Measurements from ENCODE around the gene SMIM24.

SMIM24 gene

DNA sequence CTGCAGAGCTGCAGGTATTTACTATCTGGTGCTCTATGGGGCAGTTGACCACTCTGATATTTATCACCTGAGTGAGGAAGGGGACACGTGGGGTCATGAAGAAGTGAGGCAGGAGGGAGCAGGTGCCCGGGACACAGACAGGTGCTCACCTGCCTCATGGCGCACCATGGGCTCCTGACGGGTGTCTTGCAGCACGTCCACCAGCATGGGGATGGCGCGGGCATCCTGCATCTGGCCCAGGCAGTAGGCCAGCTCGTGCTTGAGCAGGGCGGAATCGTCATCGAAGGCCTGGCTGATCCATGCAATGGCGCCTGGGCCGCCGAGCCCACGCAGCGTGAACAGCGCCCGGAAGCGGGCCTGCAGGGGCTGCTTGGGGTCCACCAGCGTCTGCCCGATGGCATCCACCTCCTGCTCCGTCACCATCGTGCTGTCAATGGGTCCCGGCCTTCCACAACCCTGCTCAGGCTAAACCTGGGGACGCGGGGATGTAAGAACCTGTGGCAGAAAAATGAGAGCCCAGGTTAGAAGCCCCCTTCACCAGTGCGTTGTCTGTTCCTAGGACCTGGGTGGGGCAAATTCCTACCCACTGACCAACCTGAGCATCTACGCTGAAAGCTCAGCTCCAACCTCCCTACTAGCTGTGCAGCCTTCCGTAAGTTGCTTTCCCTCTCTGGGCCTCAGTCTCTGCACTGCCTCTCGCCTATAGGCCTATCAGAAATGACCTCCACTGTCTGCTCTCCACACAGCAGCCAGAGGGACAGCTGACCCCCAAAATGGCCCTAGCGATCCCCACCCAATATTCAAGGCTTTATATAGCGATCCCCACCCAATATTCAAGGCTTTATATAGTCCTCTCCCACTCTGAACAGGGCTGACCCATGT lies 16.3 kb upstream of the SMIM24 start:
- Histone ChIP-seq H3K36me3 (ENCODE audit: control insufficient read depth in 2 of 2, insufficient read depth in 2 of 2, low read length in 2 of 2) (peaks cover 8 to 29% of the 10 kb centered on the region in 2 donors), H3K27ac (ENCODE audit: low read depth in 2 of 2, low read length in 2 of 2) (no peak overlapping the region), H3K9me3 (ENCODE audit: control insufficient read depth in 2 of 2, low read length in 2 of 2) (no peaks in the 10 kb centered on the region), H3K27me3 (ENCODE audit: control insufficient read depth in 2 of 2, insufficient read depth in 2 of 2, low read length in 2 of 2) (no peaks in the 10 kb centered on the region), H3K4me1 (ENCODE audit: control insufficient read depth in 2 of 2, insufficient read depth in 2 of 2, low read length in 2 of 2) (peaks cover 5 to 13% of the 10 kb centered on the region in 2 donors), H3K4me3 (ENCODE audit: low read length in 2 of 2) (no peak overlapping the region), H3K9ac (ENCODE audit: low read depth in 1 of 2, low read length in 2 of 2) (no peak overlapping the region)

DNA sequence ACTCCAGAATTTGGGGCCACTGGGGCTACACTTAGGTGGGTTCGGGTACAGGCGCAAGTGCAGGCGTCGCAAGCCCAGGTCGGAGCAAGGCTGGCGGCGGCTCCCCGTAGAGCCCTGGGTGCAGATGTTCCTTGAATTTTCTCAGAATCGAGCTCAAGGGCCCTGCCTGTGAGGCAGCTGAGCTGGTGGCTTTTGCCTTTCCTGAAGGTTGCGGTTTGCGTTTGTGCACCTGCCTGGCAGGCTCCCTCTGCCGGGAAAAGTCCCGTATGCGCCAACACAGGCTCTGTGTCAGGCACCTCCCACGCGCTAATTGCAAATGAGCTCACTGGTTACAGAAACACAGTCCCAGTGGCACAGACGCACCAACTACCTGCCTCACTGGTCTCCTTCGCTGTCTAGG lies 14.2 kb upstream of the SMIM24 start:
- H3K27me3 ChIP-seq (ENCODE audit: control insufficient read depth in 2 of 2, insufficient read depth in 2 of 2, low read length in 2 of 2) = no peaks in the 10 kb centered on the region
- no peak overlapping the region for H3K4me3 ChIP-seq (ENCODE audit: low read length in 2 of 2)
- no peaks in the 10 kb centered on the region for H3K9me3 ChIP-seq (ENCODE audit: control insufficient read depth in 2 of 2, low read length in 2 of 2)
- H3K27ac ChIP-seq (ENCODE audit: low read depth in 2 of 2, low read length in 2 of 2) = no peak overlapping the region
- H3K4me1 ChIP-seq (ENCODE audit: control insufficient read depth in 2 of 2, insufficient read depth in 2 of 2, low read length in 2 of 2) = peaks cover 0 to 4% of the 10 kb centered on the region in 2 donors
- H3K9ac ChIP-seq (ENCODE audit: low read depth in 1 of 2, low read length in 2 of 2) = no peak overlapping the region
- peaks cover 15 to 29% of the 10 kb centered on the region in 2 donors for H3K36me3 ChIP-seq (ENCODE audit: control insufficient read depth in 2 of 2, insufficient read depth in 2 of 2, low read length in 2 of 2)

DNA sequence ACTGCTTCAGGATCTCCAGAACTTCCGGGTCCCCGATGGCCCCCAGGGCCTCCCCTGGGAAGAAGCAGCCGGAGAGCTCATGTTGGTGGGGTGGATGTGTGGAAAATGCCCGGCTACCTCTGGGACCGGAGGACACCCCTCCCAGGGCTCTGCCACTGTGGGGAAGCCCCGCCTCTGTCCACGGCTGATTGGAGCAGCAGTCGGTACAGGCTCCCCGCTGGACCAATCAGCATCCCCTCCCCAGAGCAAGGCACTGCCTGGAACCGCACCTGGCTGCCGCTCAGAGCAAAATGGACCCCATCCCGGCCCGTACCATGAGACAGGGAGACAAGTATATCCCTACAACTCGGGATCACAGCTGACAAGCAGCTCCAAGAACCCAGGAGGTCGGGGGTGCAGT lies 13.7 kb upstream of the SMIM24 start:
- H3K27me3 ChIP-seq (ENCODE audit: control insufficient read depth in 2 of 2, insufficient read depth in 2 of 2, low read length in 2 of 2) = no peaks in the 10 kb centered on the region
- H3K4me1 ChIP-seq (ENCODE audit: control insufficient read depth in 2 of 2, insufficient read depth in 2 of 2, low read length in 2 of 2) = no peaks in the 10 kb centered on the region
- H3K9me3 ChIP-seq (ENCODE audit: control insufficient read depth in 2 of 2, low read length in 2 of 2) = no peaks in the 10 kb centered on the region
- peaks cover 15 to 29% of the 10 kb centered on the region in 2 donors for H3K36me3 ChIP-seq (ENCODE audit: control insufficient read depth in 2 of 2, insufficient read depth in 2 of 2, low read length in 2 of 2)
- H3K9ac ChIP-seq (ENCODE audit: low read depth in 1 of 2, low read length in 2 of 2) = no peak overlapping the region
- no peak overlapping the region for H3K27ac ChIP-seq (ENCODE audit: low read depth in 2 of 2, low read length in 2 of 2)
- no peak overlapping the region for H3K4me3 ChIP-seq (ENCODE audit: low read length in 2 of 2)

DNA sequence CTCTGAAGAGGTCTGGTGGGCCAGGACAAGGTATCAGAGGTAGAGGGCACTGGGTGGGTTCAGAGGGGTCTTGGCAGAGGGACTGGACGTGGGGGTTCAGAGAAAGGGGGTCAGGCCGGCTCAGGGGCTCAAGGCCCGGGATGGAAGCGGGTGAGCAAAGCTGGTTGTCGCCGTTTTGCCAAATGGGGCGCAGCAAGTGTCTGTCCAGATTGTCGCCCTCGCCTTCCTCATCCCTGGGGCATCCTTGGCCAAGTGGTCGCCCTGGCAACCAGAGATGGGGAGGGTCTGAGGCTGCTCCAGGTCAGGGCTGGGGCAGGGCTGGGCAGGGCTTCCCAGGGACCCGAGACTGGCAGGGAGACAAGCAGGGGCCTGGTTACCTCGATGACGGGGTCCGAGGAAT lies 13.3 kb upstream of the SMIM24 start:
- Histone ChIP-seq H3K27ac (ENCODE audit: low read depth in 2 of 2, low read length in 2 of 2) (no peak overlapping the region), H3K36me3 (ENCODE audit: control insufficient read depth in 2 of 2, insufficient read depth in 2 of 2, low read length in 2 of 2) (peaks cover 15 to 29% of the 10 kb centered on the region in 2 donors), H3K4me3 (ENCODE audit: low read length in 2 of 2) (no peak overlapping the region), H3K4me1 (ENCODE audit: control insufficient read depth in 2 of 2, insufficient read depth in 2 of 2, low read length in 2 of 2) (no peaks in the 10 kb centered on the region), H3K27me3 (ENCODE audit: control insufficient read depth in 2 of 2, insufficient read depth in 2 of 2, low read length in 2 of 2) (no peaks in the 10 kb centered on the region), H3K9me3 (ENCODE audit: control insufficient read depth in 2 of 2, low read length in 2 of 2) (no peaks in the 10 kb centered on the region), H3K9ac (ENCODE audit: low read depth in 1 of 2, low read length in 2 of 2) (no peak overlapping the region)

DNA sequence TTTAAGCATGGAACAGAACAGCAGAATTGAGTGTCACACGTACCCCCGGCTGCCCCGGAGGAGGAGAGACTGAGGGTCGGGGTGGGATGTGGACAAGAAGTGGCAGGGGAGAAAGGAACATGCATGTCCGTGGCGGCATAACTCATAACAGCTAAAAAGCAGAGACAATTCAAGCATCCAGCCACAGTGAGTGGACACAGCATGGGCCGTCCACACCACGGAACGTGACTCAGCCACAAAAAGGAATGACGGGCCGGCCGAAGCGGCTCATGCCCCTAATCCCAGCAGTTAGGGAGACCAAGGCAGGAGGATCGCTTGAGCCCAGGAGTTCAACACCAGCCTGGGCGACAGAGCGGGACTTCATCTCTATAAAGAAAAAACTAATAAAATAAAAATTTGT lies 12.6 kb upstream of the SMIM24 start:
- Histone ChIP-seq H3K4me1 (ENCODE audit: control insufficient read depth in 2 of 2, insufficient read depth in 2 of 2, low read length in 2 of 2) (no peaks in the 10 kb centered on the region), H3K9ac (ENCODE audit: low read depth in 1 of 2, low read length in 2 of 2) (no peak overlapping the region), H3K4me3 (ENCODE audit: low read length in 2 of 2) (no peak overlapping the region), H3K9me3 (ENCODE audit: control insufficient read depth in 2 of 2, low read length in 2 of 2) (no peaks in the 10 kb centered on the region), H3K36me3 (ENCODE audit: control insufficient read depth in 2 of 2, insufficient read depth in 2 of 2, low read length in 2 of 2) (peaks cover 15 to 29% of the 10 kb centered on the region in 2 donors), H3K27ac (ENCODE audit: low read depth in 2 of 2, low read length in 2 of 2) (no peak overlapping the region), H3K27me3 (ENCODE audit: control insufficient read depth in 2 of 2, insufficient read depth in 2 of 2, low read length in 2 of 2) (no peaks in the 10 kb centered on the region)

DNA sequence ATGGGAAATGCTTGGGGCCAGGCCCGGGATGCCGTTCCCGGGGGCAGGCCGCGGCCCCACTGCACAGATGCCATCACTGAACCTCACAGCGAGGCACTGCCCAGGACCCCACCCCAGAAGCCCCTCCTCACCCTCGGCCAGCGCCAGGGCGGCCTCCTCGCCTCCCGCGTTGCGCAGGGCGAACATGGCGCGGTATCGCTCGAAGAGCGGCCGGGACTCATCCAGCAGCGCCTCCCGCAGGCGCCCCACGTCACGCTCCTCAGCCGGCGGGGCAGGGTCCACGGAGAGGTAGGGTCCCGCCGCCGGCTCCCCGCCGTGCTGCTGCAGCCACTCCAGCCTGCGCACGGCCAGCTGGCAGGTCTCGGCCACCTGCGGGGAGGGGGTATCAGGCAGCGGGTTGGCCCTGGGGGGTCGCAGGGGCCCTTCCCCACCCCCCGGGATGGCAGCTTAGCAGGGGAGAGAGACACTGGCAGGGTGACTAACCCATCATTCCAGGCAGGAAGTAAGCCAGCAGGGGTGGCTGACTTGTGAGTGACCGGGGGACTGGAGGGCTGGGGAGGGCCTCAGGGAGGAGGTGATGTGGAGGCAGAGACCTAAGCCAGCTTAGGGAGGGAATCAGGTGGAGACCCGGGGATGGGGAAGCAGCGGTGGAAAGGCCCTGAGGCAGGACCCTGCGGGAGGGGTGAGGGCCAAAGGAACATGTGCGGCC lies 12.0 kb upstream of the SMIM24 start:
- no peaks in the 10 kb centered on the region for H3K9me3 ChIP-seq (ENCODE audit: control insufficient read depth in 2 of 2, low read length in 2 of 2)
- H3K36me3 ChIP-seq (ENCODE audit: control insufficient read depth in 2 of 2, insufficient read depth in 2 of 2, low read length in 2 of 2) = peaks cover 13 to 29% of the 10 kb centered on the region in 2 donors
- H3K4me1 ChIP-seq (ENCODE audit: control insufficient read depth in 2 of 2, insufficient read depth in 2 of 2, low read length in 2 of 2) = no peaks in the 10 kb centered on the region
- no peak overlapping the region for H3K9ac ChIP-seq (ENCODE audit: low read depth in 1 of 2, low read length in 2 of 2)
- no peak overlapping the region for H3K4me3 ChIP-seq (ENCODE audit: low read length in 2 of 2)
- H3K27me3 ChIP-seq (ENCODE audit: control insufficient read depth in 2 of 2, insufficient read depth in 2 of 2, low read length in 2 of 2) = no peaks in the 10 kb centered on the region
- no peak overlapping the region for H3K27ac ChIP-seq (ENCODE audit: low read depth in 2 of 2, low read length in 2 of 2)

DNA sequence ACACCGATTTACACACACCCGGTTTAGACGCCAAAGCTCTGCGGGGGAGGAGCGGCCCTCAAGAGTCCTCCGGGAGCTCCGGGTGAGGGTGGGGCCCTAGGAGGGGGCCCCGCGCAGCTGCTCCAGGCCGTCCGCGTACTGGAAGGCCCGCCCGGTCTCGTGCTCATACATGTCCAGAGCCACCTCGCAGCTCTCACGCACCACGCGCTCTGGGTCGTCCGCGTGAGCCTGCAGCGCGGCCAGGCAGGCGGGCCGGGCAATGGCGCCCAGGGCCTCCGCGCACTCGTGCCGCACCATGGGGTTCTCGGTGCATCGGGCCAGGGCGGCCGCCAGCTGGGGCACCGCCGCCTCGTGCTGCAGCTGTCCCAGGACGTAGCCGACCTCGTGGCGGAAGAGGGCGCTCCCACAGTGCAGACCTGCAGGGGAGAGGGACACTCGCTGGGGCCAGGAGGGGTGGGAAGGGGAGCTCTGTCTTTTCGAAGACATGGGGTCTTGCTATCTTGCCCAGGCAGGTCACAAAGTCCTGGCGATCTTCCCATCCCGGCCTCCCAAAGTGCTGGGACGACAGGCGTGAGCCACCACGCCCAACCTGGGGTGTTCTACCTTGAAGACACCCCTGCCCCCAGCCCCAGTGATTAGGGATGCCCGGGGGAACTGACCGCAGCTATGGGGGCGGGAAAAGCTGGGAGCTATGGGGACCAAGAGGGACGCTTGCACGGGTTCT lies 11.2 kb upstream of the SMIM24 start:
- Histone ChIP-seq H3K9me3 (ENCODE audit: control insufficient read depth in 2 of 2, low read length in 2 of 2) (no peaks in the 10 kb centered on the region), H3K4me1 (ENCODE audit: control insufficient read depth in 2 of 2, insufficient read depth in 2 of 2, low read length in 2 of 2) (no peaks in the 10 kb centered on the region), H3K27ac (ENCODE audit: low read depth in 2 of 2, low read length in 2 of 2) (no peak overlapping the region), H3K36me3 (ENCODE audit: control insufficient read depth in 2 of 2, insufficient read depth in 2 of 2, low read length in 2 of 2) (peaks cover 13 to 29% of the 10 kb centered on the region in 2 donors), H3K27me3 (ENCODE audit: control insufficient read depth in 2 of 2, insufficient read depth in 2 of 2, low read length in 2 of 2) (no peaks in the 10 kb centered on the region), H3K9ac (ENCODE audit: low read depth in 1 of 2, low read length in 2 of 2) (no peak overlapping the region), H3K4me3 (ENCODE audit: low read length in 2 of 2) (no peak overlapping the region)

DNA sequence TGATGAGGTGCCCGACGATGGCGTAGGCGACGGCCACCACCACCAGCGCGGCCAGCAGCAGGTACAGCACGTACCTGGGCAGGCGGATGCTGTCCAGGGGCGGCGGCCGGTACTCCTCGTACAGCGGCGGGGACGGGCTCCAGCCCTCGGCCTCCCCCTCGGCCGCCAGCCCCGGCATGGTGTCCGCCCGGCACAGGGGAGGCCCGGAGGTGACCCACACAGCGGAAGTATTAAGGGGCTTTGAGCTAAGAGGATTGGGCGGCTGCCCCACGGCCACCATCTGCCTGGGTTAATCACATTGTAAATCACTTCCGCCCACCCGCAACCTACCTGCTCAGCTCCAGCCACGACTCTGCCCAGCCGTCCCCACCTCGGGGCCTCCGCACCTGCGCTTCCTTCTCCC lies 2.9 kb upstream of the SMIM24 start, which contains the start of gene SMIM44:
TSS of gene SMIM44 (minus strand) at position 216 of the 403 bp plus-strand sequence. CDS start at position 178, 38 bp downstream.
- H3K4me3 ChIP-seq (ENCODE audit: low read length in 2 of 2) = peak within 1 kb of the TSS; percentile 58 to 61
- H3K27me3 ChIP-seq (ENCODE audit: control insufficient read depth in 2 of 2, insufficient read depth in 2 of 2, low read length in 2 of 2) = no peaks in the 10 kb centered on the region
- H3K27ac ChIP-seq (ENCODE audit: low read depth in 2 of 2, low read length in 2 of 2) = peak within 1 kb of the TSS; percentile 63 to 79
- no peaks in the 10 kb centered on the region for H3K36me3 ChIP-seq (ENCODE audit: control insufficient read depth in 2 of 2, insufficient read depth in 2 of 2, low read length in 2 of 2)
- no peaks in the 10 kb centered on the region for H3K9me3 ChIP-seq (ENCODE audit: control insufficient read depth in 2 of 2, low read length in 2 of 2)
- peaks cover 4 to 13% of the 10 kb centered on the region in 2 donors for H3K4me1 ChIP-seq (ENCODE audit: control insufficient read depth in 2 of 2, insufficient read depth in 2 of 2, low read length in 2 of 2)
- peak within 1 kb of the TSS; percentile 60 to 82 for H3K9ac ChIP-seq (ENCODE audit: low read depth in 1 of 2, low read length in 2 of 2)

DNA sequence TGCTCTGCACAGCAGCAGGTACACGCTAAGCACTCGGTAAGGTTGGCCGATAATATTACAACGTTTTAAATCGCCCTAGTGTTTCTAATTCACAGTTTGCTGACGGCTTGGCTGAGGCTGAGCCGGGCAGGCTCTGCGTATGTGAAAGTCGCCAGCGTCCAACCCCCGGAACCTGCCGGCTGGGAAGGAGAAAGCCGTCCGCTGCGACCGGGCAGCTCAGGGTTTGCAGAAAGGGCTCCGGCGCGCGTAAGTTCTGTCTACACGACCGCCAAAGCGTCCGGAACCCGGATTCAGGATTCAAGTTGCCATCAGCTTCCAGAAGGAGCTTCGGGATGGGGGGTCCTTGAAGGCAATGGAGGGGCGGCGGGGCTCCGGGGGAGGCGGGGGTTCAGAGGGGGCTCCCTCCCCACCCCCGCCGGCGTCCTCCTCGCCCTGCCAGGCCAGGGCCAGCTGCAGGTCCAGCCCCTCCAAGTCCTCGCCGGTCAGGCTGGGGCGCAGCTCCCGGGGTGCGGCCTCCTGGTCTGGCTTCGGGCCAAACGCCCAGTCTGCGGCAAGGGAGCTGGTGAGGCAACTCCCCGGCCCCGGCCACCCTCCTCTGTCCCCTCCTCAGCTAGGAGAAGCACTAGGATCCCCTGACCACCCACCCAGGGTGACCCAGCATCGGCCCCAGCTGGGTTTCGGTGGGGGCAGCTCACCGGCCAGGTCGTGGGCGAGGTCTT lies 2.3 kb upstream of the SMIM24 start:
- Histone ChIP-seq H3K4me1 (ENCODE audit: control insufficient read depth in 2 of 2, insufficient read depth in 2 of 2, low read length in 2 of 2) (peaks cover 4 to 13% of the 10 kb centered on the region in 2 donors), H3K36me3 (ENCODE audit: control insufficient read depth in 2 of 2, insufficient read depth in 2 of 2, low read length in 2 of 2) (no peaks in the 10 kb centered on the region), H3K27me3 (ENCODE audit: control insufficient read depth in 2 of 2, insufficient read depth in 2 of 2, low read length in 2 of 2) (no peaks in the 10 kb centered on the region), H3K9ac (ENCODE audit: low read depth in 1 of 2, low read length in 2 of 2) (peak overlapping the region; percentile 60 to 82), H3K4me3 (ENCODE audit: low read length in 2 of 2) (peak overlapping the region; percentile 58 to 61), H3K9me3 (ENCODE audit: control insufficient read depth in 2 of 2, low read length in 2 of 2) (no peaks in the 10 kb centered on the region), H3K27ac (ENCODE audit: low read depth in 2 of 2, low read length in 2 of 2) (peak overlapping the region; percentile 63 to 79)

Measured in mucosa of rectum (tissue), 2 donors.